WTC11 (cell line): ENCODE data around the gene C1orf159.

Source experiments
- ATF3 ChIP-seq: sonication (generic); formaldehyde crosslinking; conservative IDR thresholded peaks from 2 replicates; pipeline ENCODE4 v1.8.1; 2022; ENCODE audit warnings: mild to moderate bottlenecking, missing genetic modification reagents
- CREM ChIP-seq: sonication (generic); formaldehyde crosslinking; IDR thresholded peaks from 2 replicates; pipeline ENCODE4 v1.8.1; 2022; ENCODE audit warnings: mild to moderate bottlenecking, missing genetic modification reagents, moderate library complexity
- ESRRA ChIP-seq: sonication (generic); formaldehyde crosslinking; IDR thresholded peaks from 2 replicates; pipeline ENCODE4 v1.8.1; 2022; ENCODE audit warnings: mild to moderate bottlenecking, missing genetic modification reagents, borderline replicate concordance
- USF2 ChIP-seq: sonication (generic); formaldehyde crosslinking; IDR thresholded peaks from 2 replicates; pipeline ENCODE4 v1.8.1; 2023; ENCODE audit warnings: mild to moderate bottlenecking, missing genetic modification reagents, moderate library complexity

DNA sequence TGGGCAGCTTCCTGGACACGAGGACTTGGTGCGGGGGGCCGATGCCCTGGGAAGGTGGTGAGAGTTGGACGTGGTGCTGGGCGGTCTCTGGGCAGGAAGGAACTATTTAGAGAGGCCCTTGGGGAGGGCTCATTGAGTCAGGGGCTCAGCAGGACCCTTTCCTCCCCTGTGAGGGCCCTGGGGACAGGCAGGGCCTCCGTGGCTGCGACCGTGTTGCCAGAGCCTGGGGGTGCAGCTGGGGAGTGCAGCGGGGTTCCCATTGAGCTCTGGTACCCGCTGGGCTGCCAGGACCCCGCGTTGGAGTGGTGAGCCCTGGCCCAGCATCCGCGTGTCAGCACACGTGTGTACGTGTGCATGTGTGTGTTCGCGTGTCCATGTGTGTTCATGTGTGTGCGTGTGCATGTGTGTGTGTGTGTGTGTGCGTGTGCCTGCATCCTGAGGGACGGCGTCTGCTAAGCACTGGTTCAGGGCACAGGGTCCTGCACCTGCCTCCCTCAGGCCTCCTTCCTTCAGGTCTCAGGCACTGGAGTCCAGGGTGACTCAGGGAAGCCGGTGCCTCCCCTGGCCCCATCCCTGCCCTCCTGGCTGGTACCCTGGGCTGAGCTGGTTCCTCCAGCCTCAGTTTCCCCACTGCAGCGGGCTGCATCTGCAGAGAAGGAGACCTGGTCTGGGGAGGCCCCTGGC, 52.5 kb downstream of the C1orf159 start:
- no peak for TF ChIP-seq ESRRA (CRISPR knock-in tag)
- no peak for TF ChIP-seq ATF3 (CRISPR knock-in tag)
- no peak for TF ChIP-seq CREM
- no peak for TF ChIP-seq USF2 (CRISPR knock-in tag)
